BLaER1 (cell line): ENCODE results near the gene BID.
A peak's percentile ranks its signal among the peaks of the same experiment; 100 is the strongest.

Experiments
- H3K27ac ChIP-seq: shearing (Covaris generic); formaldehyde crosslinking; 2 replicates; pipeline ENCODE4 v1.8.1; 2022
- H3K27me3 ChIP-seq: shearing (Covaris generic); formaldehyde crosslinking; 2 replicates; pipeline ENCODE4 v1.8.1; 2022
- H3K36me3 ChIP-seq: shearing (Covaris generic); formaldehyde crosslinking; 2 replicates; pipeline ENCODE4 v1.8.1; 2022
- H3K4me1 ChIP-seq: shearing (Covaris generic); formaldehyde crosslinking; 2 replicates; pipeline ENCODE4 v1.8.1; 2022
- H3K4me2 ChIP-seq: shearing (Covaris generic); formaldehyde crosslinking; 2 replicates; pipeline ENCODE4 v1.8.1; 2022
- H3K4me3 ChIP-seq: shearing (Covaris generic); formaldehyde crosslinking; 2 replicates; pipeline ENCODE4 v1.8.1; 2022
- H3K9ac ChIP-seq: shearing (Covaris generic); formaldehyde crosslinking; 2 replicates; pipeline ENCODE4 v1.8.1; 2022
- H3K9me3 ChIP-seq: shearing (Covaris generic); formaldehyde crosslinking; 2 replicates; pipeline ENCODE4 v1.8.1; 2022
- H4K20me1 ChIP-seq: shearing (Covaris generic); formaldehyde crosslinking; 2 replicates; pipeline ENCODE4 v1.8.1; 2022
- Cebpa-rat ChIP-seq: shearing (Covaris generic); IDR thresholded peaks from 2 replicates; pipeline ENCODE4 v1.8.1; 2022

Gene BID

DNA sequence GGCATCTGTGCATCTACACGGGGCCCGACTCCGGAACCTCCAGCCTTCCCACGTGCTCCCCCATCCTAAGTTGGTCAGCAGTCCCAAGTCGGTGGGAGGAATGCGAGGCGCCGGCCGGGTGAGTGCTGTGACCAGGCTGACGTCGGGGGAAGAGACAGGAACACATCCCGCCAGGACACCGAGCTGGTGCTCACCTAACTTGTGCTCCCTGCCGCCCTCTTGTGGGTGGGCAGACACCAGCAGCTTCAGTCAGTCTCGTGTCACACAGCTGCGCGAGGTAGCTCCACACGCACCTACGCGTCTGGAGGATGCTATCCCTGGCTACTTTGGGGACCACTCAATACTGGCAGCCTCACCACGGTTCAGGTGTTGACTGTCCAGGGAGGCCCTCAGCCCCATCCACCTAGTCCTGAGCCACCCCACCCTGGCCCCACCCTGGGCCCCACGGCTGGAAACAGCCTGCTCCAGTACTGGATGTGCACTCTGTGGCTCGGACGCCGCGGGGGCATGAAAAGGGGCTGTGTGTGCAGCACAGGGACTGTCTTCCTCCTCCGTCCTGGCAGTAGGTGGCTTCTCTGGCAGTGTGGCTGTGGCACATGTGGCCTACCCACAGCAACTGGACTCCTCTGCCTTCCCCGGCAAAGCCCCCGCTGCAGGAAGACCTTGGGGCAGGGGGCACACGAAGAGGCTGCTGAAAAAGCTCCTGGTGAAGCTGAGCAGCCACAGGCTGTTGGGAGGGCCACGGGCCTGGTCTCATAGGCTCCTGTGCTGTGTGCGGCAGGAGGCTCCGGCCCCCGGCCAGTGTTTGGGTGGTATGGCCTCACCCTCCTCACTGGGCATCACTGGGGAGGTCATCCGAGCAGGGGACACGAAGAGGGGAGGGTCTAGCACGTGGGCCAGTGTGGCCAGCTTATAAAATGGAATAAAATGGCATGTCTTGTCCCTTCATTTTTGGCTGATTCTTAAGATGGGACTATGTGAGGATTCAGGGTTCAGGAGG is 11.2 kb upstream of the BID start:
- Histone ChIP-seq H3K4me1 (peaks cover 55% of the 10 kb centered on the region), H4K20me1 (no peaks in the 10 kb centered on the region; the same call in 1 of the 2 replicates), H3K9me3 (no peaks in the 10 kb centered on the region; the same call in 1 of the 2 replicates), H3K9ac (0 out of 2 replicates have a peak overlapping the region, but pooled peaks have one; percentile 6), H3K4me3 (no peak overlapping the region), H3K4me2 (no peak overlapping the region), H3K36me3 (peaks cover 29% of the 10 kb centered on the region), H3K27me3 (no peaks in the 10 kb centered on the region), H3K27ac (no peak overlapping the region)
- no peak for TF ChIP-seq Cebpa-rat

DNA sequence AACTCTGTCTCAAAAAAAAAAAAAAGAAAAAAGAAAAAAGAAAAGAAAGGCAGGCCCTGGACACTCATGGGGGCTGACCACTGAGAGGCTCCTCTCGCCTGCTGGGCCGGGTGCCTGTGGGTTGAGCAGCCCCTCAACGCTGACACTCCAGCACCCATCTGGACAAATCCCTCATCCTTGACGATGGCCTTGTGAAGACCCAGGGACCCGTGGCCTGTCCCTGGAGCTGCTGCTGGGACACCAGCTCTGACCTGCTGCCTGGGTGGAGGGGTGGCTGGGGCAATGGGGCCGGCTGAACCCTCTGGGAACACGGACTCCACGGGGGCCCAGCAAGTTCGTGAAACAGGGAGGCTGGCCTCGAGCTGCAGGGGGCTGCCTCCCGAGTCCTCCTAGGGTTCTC is 10.5 kb upstream of the BID start:
- H3K36me3 ChIP-seq = peaks cover 22% of the 10 kb centered on the region
- TF ChIP-seq Cebpa-rat = no peak
- no peak overlapping the region for H3K4me3 ChIP-seq
- no peak overlapping the region for H3K27ac ChIP-seq
- no peaks in the 10 kb centered on the region; the same call in 1 of the 2 replicates for H3K9me3 ChIP-seq
- no peaks in the 10 kb centered on the region for H3K27me3 ChIP-seq
- H4K20me1 ChIP-seq = no peaks in the 10 kb centered on the region; the same call in 1 of the 2 replicates
- no peak overlapping the region for H3K9ac ChIP-seq
- peaks cover 62% of the 10 kb centered on the region for H3K4me1 ChIP-seq
- H3K4me2 ChIP-seq = no peak overlapping the region

DNA sequence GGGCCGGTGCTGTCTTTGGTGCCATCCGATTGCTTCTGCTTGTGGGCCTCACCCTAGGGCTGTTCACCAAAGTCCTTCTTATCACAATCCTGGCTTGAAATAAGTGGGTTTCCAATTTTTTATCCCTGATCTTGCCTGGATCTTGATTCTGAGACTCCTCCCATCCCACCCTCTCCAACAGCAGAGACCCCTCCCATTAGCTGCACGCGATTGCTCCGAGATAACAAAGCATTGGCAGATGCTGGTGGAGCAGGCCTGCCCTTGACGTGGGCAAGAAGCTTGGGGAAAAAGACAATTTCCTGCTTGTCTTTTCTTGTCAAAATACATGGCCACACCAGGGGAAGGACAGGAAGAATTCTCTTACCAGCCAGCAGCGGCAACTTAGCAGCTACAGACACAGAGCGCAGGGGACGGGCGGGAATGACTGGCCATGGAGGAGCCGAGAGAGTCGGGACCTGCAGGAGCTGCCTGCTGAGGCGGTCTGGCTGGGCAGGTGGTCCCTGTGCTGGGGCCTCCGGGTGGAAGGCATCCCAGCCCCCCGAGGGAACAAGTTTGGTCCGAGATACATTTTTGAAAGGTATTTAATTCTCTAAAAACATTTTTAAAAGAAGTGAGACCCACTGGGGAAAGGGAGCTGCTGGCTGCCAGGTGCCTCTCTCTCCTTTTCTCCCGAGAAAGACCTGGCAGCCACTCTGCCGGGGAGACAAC is 9.7 kb upstream of the BID start:
- H3K27me3 ChIP-seq = no peaks in the 10 kb centered on the region
- no peak for TF ChIP-seq Cebpa-rat
- H3K27ac ChIP-seq = no peak overlapping the region; the same call in 1 of the 2 replicates
- no peak overlapping the region for H3K4me3 ChIP-seq
- no peak overlapping the region for H3K9ac ChIP-seq
- H3K4me1 ChIP-seq = peaks cover 71% of the 10 kb centered on the region
- H3K9me3 ChIP-seq = no peaks in the 10 kb centered on the region; the same call in 1 of the 2 replicates
- H4K20me1 ChIP-seq = no peaks in the 10 kb centered on the region; the same call in 1 of the 2 replicates
- peak overlapping the region; percentile 96 for H3K4me2 ChIP-seq
- peaks cover 14% of the 10 kb centered on the region for H3K36me3 ChIP-seq

- peaks cover 77% of the 10 kb centered on the region for H3K4me1 ChIP-seq
- H3K9me3 ChIP-seq = no peaks in the 10 kb centered on the region; the same call in 1 of the 2 replicates
- H4K20me1 ChIP-seq = no peaks in the 10 kb centered on the region; the same call in 1 of the 2 replicates
- H3K36me3 ChIP-seq = peaks cover 8% of the 10 kb centered on the region
- peak overlapping the region; percentile 4; the same call in 1 of the 2 replicates for H3K27ac ChIP-seq
- H3K27me3 ChIP-seq = no peaks in the 10 kb centered on the region
- H3K9ac ChIP-seq = no peak overlapping the region
- peak overlapping the region; percentile 96 for H3K4me2 ChIP-seq
- H3K4me3 ChIP-seq = no peak overlapping the region
- no peak for TF ChIP-seq Cebpa-rat
These were observed 9.0 kb upstream of the BID start for GRCh38 chr22:17783312-17783711.

GRCh38 chr22:17782621-17783020 is 8.4 kb upstream of the BID start:
- TF ChIP-seq Cebpa-rat = no peak
- H3K27ac ChIP-seq = peak overlapping the region; percentile 4
- no peaks in the 10 kb centered on the region for H3K27me3 ChIP-seq
- H3K9ac ChIP-seq = no peak overlapping the region
- peaks cover 82% of the 10 kb centered on the region for H3K4me1 ChIP-seq
- H3K36me3 ChIP-seq = peaks cover under 1% of the 10 kb centered on the region; the same call in 1 of the 2 replicates
- H3K4me3 ChIP-seq = no peak overlapping the region
- H3K9me3 ChIP-seq = no peaks in the 10 kb centered on the region; the same call in 1 of the 2 replicates
- H3K4me2 ChIP-seq = peak overlapping the region; percentile 96
- H4K20me1 ChIP-seq = no peaks in the 10 kb centered on the region; the same call in 1 of the 2 replicates

DNA sequence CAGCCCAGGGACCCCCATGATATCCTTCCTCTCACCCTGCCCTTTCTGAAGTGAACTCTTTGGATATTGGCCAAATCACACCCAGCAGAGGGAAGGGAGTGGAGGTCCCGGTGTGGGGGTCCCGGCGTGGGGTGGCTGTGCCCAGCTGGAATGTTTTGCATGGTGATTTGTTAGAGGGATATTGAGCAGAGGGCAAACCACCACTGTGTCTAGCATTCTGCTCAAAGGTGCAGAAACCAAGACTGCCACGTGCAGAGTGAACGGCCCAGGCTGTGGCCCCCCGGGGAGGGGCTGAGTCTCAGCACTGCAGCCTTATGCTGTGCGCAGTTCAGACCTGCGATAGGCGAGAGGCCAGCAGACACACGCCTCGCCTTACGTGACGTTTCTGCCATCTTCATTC is 7.9 kb upstream of the BID start:
- H3K9me3 ChIP-seq = no peaks in the 10 kb centered on the region; the same call in 1 of the 2 replicates
- no peak overlapping the region for H3K9ac ChIP-seq
- peak overlapping the region; percentile 96 for H3K4me2 ChIP-seq
- peak overlapping the region; percentile 97 for H3K27ac ChIP-seq
- peaks cover 82% of the 10 kb centered on the region for H3K4me1 ChIP-seq
- H4K20me1 ChIP-seq = no peaks in the 10 kb centered on the region; the same call in 1 of the 2 replicates
- H3K36me3 ChIP-seq = no peaks in the 10 kb centered on the region
- H3K27me3 ChIP-seq = no peaks in the 10 kb centered on the region
- no peak for TF ChIP-seq Cebpa-rat
- H3K4me3 ChIP-seq = no peak overlapping the region

- H3K27me3 ChIP-seq = no peaks in the 10 kb centered on the region
- no peak for TF ChIP-seq Cebpa-rat
- peak overlapping the region; percentile 96 for H3K4me2 ChIP-seq
- peak overlapping the region; percentile 82; the same call in 1 of the 2 replicates for H3K4me3 ChIP-seq
- H3K9ac ChIP-seq = peak overlapping the region; percentile 63
- H3K4me1 ChIP-seq = peaks cover 81% of the 10 kb centered on the region
- peak overlapping the region; percentile 97 for H3K27ac ChIP-seq
- no peaks in the 10 kb centered on the region; the same call in 1 of the 2 replicates for H4K20me1 ChIP-seq
- no peaks in the 10 kb centered on the region for H3K36me3 ChIP-seq
- no peaks in the 10 kb centered on the region; the same call in 1 of the 2 replicates for H3K9me3 ChIP-seq
These were observed 7.2 kb upstream of the BID start for GRCh38 chr22:17781319-17782031.

- Histone ChIP-seq H3K36me3 (no peaks in the 10 kb centered on the region), H3K4me2 (peak overlapping the region; percentile 96), H3K4me1 (peaks cover 81% of the 10 kb centered on the region), H3K27me3 (no peaks in the 10 kb centered on the region), H3K9ac (peak overlapping the region; percentile 63), H3K9me3 (no peaks in the 10 kb centered on the region; the same call in 1 of the 2 replicates), H3K27ac (peak overlapping the region; percentile 97), H4K20me1 (no peaks in the 10 kb centered on the region; the same call in 1 of the 2 replicates), H3K4me3 (peak overlapping the region; percentile 82)
- no peak for TF ChIP-seq Cebpa-rat
These were observed 6.6 kb upstream of the BID start for GRCh38 chr22:17780741-17781318.
